ENCODE measurements around the gene SPACA4.
A peak's percentile ranks its signal among the peaks of the same experiment; 100 is the strongest.

Gene SPACA4

DNA sequence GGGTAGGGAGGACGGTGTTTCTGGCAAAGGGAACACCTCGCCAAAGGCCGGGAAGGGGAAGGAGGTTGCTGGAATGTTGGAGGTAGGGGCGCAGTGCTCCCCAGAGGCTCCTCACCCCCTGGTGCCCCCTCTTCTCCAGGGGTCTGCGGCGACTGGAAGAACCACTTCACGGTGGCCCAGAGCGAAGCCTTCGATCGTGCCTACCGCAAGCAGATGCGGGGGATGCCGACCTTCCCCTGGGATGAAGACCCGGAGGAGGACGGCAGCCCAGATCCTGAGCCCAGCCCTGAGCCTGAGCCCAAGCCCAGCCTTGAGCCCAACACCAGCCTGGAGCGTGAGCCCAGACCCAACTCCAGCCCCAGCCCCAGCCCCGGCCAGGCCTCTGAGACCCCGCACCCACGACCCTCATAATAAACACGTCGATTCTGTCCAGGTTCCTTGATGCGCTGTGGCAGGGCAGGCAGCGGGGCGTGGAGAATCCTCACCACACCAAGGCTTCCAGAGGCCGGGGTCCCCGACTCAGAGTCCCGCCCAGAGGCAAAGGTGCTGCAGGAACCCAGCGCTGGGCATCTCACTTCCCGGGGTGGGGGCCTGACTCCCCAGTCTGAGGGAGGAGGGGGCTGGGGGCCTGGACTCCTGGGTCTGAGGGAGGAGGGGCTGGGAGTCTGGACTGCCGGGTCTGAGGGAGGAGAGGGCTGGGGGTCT is 7.4 kb upstream of the SPACA4 start:
- no peak for DNase-seq

GRCh38 chr19:48600679-48601417 is 5.7 kb upstream of the SPACA4 start:
- no peak for DNase-seq

DNA sequence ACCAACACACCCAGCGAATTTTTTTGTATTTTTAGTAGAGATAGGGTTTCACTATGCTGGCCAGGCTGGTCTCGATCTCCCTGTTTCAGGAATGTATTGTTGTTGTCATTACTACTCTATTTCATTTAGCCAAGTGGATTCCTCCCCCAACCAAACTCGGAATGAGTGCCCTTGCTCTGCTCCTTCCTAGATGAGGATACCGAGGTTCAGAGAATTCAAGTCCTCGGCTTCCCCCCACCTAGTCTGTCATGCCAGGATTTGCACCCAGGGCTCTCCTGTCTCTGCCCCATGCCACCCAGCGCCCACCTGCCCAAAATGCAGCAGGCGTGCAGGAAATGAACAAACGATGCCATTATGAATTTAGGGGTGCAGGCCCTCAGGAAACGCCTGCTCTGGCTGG is 3.5 kb upstream of the SPACA4 start:
- DNase-seq, result no peak

DNA sequence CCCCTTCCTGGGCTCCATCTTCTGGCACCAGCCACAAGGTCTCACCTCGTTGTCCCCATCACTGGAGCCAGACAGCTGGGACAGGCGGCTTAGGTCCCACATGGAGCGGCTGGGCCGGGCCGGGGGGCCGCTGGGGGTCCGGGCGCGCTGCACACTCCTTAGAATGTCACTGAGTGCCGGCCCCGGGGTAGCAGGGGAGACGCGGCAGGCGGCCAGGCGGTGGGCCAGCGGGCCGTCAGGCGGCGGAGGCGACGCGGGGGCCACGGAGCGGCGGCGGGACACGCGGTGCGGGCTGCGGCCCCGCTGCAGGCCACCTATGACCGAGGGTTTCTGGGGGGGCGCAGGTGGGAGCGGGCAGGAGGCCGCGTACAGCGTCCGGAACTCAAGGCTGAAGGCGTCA is 3.1 kb upstream of the SPACA4 start:
- no peak for DNase-seq

DNA sequence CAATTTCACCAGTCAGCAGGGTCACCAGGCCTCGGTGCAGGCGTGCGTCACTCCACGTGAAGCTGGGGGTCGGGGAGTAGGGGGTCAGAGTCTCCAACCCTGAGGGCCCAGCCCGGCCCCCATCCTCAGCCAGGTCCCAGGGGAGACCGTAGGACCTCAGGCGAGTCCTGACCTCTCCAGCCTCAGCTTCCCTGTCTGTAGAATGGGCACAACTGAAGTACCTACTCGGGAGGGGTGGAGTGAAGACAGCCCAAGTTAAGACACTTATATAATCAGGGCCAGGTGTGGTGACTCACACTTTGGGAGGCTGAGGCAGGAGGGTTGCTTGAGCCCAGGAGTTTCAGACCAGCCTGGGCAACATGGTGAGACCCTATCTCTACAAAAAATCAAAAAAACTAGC is 2.7 kb upstream of the SPACA4 start:
- DNase-seq, result no peak

DNA sequence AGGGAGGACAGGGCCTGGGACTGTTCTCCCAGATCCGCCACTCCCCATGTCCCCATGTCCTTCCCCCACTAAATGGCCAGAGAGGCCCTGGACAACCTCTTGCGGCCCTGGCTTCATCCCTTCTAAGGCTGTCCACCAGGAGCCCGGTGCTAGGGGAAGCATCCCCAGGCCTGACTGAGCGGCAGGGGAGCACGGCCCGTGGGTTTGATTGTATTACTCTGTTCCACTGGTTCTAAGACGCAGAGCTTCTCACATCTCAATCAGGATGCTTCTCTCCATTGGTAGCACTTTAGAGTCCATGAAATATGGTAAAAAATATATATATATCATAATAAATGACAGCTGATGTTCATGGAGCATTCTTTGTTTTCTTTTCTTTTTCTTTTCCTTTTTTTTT is 815 bp downstream of the SPACA4 start:
- no peak for DNase-seq

DNA sequence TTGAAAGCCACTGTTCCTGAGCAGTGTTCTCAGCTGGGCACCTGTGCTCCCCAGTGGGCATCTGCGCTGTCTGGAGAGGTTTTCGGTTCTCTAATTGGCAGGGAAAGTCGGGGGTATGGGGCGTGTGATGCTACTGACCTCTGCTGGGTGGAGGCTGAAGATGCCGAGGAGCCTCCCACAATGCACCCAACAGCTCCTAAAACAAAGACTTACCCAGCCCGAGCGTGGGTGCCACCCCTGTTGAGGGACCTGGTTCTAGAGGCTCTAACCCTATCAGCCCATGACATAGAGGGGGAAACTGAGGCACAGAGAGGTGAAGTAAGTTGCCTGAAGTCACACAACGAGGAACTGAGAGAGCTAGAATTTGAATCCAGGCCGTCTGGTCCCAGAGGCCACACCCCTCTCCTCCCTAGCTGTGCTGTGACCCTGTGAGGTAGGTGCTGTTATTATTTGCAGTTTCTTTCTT is 2.3 kb downstream of the SPACA4 start:
- DNase-seq, result no peak

GRCh38 chr19:48609571-48610108 is 3.1 kb downstream of the SPACA4 start:
- no peak for DNase-seq

DNA sequence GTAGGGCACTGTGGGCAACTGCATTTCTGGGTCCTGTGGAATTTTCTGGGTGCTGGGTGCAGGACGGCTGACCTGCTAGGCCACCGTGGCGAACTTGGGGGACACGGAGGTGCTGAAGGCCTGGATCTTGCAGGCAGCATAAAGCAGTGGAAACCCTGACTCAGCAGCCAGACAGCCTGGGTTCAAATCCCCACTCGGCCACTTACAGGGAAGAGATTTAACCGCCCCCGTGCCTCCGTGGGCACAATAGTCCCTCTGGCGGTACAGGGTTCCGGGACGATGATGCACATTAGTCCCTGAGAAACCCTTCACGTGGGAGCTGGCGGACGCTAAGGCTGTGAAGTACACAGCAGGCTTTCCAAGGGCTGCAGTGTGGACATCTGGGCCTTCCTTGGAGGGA is 5.3 kb downstream of the SPACA4 start:
- DNase-seq, result no peak

- DNase-seq, result no peak
These were observed 6.7 kb downstream of the SPACA4 start for GRCh38 chr19:48613024-48613851.

DNA sequence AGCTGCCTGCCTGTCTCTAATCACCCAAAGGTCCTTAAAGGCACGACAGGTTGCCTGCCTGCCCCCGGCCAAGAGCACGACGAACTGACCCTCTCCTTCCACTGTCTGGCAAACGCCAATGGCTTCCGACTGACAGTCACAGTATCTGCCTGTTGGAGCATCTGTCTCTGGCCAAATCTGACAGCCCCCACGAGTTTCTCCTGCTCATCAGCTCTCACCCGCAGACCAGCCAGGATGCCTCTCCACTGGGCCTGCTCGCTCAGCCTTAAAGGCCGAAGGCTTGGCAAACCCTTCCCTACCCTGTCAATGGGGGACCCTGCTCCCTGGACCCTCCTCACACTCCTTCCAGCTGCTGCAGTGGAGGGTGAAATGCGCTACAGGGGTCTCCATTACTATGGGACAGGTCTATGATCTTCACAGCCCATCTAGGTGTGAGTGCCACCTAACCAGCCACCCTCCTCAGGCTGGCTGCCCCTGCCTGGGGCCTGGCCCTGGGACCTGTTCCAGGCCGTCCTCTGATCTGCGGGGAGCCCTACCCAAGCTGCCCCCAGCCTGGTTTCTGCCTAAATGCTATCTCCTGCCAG is 7.4 kb downstream of the SPACA4 start:
- no peak for DNase-seq

DNA sequence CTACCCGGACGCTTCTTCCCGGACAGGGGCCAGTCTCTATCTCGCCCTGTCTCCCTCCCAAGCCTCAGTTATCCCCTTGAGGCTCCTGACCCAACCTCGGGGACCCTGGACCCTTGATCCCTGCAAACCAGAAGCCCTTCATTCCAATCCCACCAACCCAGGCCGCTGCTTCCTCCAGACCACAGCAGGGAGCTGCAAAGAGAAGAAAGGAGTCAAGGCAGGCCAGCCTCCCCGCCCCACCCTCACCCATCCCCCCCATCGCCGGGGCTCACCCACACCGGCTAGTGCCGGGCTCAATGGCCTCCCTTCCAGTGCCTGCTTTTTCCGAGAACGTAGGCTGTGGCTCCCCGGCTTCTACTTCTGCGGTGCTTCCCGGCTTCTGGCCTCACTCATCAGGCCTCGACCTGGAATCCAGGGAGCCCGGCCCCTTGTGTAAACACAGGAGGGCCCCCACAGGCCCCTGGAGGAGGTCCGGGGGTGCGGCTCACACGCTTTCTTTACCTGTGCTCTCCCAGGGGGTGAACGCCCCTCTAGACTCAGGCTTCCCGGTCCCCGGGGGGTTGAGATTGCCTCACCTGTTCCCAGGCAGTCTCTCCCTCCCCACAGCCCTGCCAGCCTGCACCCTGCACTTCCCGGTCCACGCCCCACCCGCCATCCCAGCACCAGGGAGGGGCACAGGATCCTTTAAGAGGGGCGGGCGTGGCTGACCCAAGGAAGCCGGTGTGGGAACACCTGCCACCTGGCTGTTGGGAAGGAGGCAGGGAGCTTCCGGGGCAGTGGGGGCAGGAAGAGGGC is 8.1 kb downstream of the SPACA4 start, which contains the start of gene FAM83E:
TSS of gene FAM83E (minus strand) at position 641 of the 795 bp plus-strand sequence. CDS start 1,704 bp downstream, outside the sequence.
- DNase-seq, result no peak

GRCh38 chr19:48615231-48616040 is 8.9 kb downstream of the SPACA4 start:
- DNase-seq, result no peak

DNA sequence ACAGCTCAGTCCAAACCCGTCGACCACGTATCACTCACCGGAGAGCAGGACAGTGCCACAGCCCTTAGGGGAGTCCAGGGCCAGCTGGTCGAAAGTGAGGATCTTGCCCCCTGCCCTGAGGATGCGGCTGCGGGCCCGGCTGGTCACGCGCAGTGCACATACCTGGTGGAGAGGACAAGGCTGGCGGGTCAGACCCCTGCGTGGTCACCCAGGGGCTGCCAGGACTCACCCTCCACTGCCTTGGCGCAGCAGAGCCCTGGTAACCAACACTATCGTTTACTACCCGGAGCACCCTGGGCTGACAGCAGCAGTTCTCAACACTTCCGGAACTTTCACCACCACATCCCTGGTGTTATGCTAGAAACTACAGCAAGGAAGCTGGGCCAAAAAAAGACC is 9.5 kb downstream of the SPACA4 start:
- DNase-seq, result no peak

DNA sequence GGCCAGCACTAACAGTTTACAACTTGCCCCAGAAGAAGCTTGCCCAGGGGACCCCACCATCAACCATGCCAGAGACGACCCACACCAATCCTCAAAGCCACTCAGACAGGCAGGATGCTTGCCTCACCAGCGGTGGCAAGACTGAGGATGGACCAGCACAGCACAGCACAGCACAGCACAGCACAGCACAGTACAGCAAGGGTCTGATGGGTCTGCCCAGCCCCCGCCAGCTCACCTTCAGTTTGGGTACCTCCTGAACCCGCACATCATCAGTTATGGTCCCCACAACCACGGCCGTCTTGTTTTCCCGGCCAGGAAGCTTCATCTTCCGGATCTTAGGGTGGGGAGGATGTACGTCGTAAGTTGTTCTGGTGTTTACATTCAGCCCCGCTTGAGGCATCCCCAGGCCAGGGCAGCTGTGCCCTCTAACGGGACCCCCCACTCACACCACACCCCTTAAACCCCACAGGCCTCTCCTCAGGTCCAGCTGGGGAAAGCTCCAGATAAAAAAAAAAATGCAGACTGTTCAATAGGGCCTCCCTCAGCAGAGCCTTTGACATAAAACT is 10.0 kb downstream of the SPACA4 start:
- DNase-seq, result no peak

- no peak for DNase-seq
These were observed 10.8 kb downstream of the SPACA4 start for GRCh38 chr19:48617146-48617937.

DNA sequence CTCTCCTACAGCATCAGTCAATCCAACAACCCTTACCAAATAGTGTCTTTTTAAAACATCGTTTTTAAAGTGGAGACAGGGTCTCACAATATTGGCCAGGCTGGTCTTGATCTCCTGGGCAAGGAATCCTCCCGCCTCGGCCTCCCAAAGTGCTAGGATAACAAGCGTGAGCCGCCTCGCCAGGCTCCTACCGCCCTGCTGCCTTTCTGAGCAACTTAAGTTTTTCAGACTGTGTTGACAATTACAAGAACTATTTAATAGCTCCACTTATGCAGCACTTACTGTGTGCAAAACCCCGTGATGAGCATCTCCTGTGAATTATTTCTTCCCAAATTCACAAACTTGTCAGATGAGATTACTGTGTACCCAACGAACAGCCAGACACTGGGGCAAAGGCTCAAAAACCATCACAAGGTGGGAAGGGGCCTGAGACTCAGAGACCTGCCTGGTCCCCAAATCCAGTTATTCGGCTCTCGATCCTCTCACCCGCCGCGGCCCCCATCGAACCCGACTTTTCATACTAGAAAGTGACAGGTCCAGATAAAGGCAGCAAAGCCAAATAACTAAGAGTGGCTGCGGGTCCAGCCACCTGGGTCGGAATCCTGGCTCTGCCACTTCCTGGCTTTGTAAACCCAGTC is 11.9 kb downstream of the SPACA4 start:
- no peak for DNase-seq

GRCh38 chr19:48618916-48619691 is 12.6 kb downstream of the SPACA4 start, which contains the start of the genes RPL18 and SPHK2:
Gene RPL18, minus strand, starts transcription at chr19:48619178. Its CDS starts 35 bp downstream, at chr19:48619143.
Gene SPHK2, plus strand, starts transcription at chr19:48619506. Its CDS starts 1,009 bp downstream, at chr19:48620515.
- peak; percentile 63 for DNase-seq
